NCI-H524 treated with DMSO at 0.1 percent for 48 hours (cell line): ENCODE measurements around the gene LCE2C.
"Not testable (repeated sequence)": the region's sequence is repeated elsewhere in the genome, so short reads cannot be mapped to it uniquely, and the experiment has no call there.

ENCODE experiments used
- DNase-seq: peaks from one replicate; lab custom pipeline; 2025; lab: John Stamatoyannopoulos, UW

Gene LCE2C, protein sequence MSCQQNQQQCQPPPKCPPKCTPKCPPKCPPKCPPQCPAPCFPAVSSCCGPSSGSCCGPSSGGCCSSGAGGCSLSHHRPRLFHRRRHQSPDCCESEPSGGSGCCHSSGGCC

GRCh38 chr1:152674983-152675382, at the start of gene LCE2C:
Gene LCE2C (plus strand): TSS chr1:152675279. CDS start chr1:152676016, 737 bp downstream.
- not testable (repeated sequence) for DNase-seq

DNA sequence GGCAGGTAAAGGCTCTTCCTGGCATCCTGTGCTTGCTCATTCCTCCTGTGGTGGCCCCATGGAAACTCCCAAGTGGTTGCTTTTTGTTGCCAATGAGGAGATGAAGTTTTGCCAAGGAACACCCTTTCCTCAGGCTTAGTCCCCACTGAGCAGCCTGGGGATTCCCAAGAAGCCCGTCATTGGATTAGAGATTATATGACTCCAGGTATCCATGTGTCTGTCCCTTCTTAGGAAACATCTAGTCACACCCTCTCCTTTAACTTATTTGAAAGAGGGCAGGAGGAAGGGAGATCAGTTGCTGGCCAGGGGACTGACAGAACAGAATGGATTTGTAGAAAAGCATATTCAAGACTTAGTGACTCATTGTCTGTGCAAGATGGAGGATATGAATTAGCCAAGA, 48.3 kb upstream of the LCE2C start:
- no peak for DNase-seq

GRCh38 chr1:152630596-152630995, 44.5 kb upstream of the LCE2C start:
- DNase-seq = no peak

DNA sequence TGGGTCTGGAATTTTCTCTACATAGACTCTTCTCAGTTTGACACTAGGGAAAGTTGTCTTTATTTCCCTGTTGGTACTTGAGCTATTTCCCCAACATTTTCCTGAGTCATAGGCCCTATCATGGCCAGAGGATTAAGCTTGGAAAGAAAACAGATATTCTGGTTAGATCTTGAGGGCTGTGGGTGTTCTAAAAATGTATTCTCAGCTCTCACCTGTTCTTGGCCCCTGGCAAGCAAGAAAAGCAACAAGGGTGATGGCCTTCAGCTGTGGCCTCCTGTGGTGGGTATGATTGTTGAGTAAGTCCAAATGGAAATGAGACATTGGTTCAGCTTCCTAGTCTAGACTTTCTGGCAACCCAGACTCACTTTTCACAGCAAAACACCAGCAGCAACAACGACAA, 34.7 kb upstream of the LCE2C start:
- DNase-seq = no peak

- no peak for DNase-seq
These were observed 31.1 kb upstream of the LCE2C start for GRCh38 chr1:152643945-152644344.

GRCh38 chr1:152645146-152645545, 29.9 kb upstream of the LCE2C start:
- DNase-seq = no peak

DNA sequence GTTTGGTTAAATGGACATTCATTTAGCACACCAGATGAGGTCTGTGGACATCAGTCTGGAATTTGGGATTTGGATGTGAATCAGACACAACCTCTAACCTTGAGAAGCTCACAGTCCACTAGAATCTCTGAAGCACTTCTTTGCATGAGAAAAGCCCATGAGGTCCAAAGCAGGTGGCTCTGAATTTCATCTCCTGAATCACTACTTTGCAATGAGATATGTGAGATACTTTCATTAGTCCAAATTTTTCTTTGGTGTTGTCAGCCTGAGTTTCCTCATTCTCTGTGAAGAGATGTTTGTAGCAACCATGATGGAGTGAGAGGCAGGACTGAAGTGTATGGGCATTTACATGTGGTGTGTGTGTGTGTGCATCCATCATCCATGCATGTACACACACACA, 28.4 kb upstream of the LCE2C start:
- DNase-seq = no peak

- no peak for DNase-seq
These were observed 21.0 kb upstream of the LCE2C start for GRCh38 chr1:152654110-152654509.

- no peak for DNase-seq
These were observed 18.6 kb upstream of the LCE2C start for GRCh38 chr1:152656459-152656858.

GRCh38 chr1:152657677-152658076, 17.4 kb upstream of the LCE2C start:
- no peak for DNase-seq

GRCh38 chr1:152658649-152659048, 16.4 kb upstream of the LCE2C start:
- no peak for DNase-seq

GRCh38 chr1:152663098-152663497, 12.0 kb upstream of the LCE2C start, which contains the start of gene LCE2D:
Gene LCE2D (plus strand): TSS chr1:152663380. CDS start chr1:152664106, 726 bp downstream.
- no peak for DNase-seq

GRCh38 chr1:152666171-152666570, 8.9 kb upstream of the LCE2C start:
- not testable (repeated sequence) for DNase-seq

DNA sequence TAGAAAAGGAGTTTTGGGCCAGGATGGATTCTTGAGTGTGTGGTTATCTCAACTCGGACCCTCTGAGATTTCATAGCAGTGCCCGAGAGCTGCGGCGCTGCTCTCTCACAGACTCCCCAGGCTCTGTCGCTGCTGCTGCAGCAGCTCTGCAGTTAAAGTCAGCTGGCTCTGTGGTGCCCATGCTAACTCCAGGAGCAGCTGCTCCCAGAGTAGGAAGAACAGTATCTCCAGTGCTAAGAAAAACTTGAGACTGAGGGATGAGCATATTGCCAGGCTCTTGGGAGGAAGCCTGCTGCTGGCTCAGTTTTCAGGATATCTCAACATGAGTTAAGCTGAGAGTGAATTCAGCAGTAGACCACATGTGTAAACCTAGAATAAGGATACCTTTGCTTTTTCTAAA, 7.4 kb upstream of the LCE2C start:
- no peak for DNase-seq

- DNase-seq = no peak
These were observed 2.1 kb upstream of the LCE2C start for GRCh38 chr1:152673016-152673415.

- no peak for DNase-seq
These were observed 4.4 kb downstream of the LCE2C start for GRCh38 chr1:152679459-152679858.

- DNase-seq = no peak
These were observed 6.5 kb downstream of the LCE2C start for GRCh38 chr1:152681616-152682015.

DNA sequence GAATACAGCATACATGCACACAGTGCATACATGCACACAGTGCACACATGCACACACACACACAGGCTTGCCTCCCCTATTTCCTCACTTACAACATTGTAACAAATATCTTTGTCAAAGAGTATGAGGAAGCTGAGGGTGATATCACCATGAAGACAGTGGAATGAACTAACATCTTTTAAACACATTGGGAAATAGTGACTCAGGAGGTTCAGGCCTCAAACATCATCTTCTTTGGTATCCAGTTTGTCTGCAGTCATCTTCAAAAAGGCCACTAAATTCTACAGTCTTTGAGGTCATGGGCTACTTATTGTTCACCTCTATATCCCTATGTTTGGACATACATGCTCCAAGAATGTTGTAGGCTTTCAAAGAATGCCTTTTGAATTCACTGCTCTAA, 8.8 kb downstream of the LCE2C start:
- no peak for DNase-seq

GRCh38 chr1:152685823-152686222, 10.7 kb downstream of the LCE2C start, which contains the start of gene LCE2B:
Gene LCE2B (plus strand): TSS chr1:152686123. CDS start chr1:152686844, 721 bp downstream.
- DNase-seq = not testable (repeated sequence)

DNA sequence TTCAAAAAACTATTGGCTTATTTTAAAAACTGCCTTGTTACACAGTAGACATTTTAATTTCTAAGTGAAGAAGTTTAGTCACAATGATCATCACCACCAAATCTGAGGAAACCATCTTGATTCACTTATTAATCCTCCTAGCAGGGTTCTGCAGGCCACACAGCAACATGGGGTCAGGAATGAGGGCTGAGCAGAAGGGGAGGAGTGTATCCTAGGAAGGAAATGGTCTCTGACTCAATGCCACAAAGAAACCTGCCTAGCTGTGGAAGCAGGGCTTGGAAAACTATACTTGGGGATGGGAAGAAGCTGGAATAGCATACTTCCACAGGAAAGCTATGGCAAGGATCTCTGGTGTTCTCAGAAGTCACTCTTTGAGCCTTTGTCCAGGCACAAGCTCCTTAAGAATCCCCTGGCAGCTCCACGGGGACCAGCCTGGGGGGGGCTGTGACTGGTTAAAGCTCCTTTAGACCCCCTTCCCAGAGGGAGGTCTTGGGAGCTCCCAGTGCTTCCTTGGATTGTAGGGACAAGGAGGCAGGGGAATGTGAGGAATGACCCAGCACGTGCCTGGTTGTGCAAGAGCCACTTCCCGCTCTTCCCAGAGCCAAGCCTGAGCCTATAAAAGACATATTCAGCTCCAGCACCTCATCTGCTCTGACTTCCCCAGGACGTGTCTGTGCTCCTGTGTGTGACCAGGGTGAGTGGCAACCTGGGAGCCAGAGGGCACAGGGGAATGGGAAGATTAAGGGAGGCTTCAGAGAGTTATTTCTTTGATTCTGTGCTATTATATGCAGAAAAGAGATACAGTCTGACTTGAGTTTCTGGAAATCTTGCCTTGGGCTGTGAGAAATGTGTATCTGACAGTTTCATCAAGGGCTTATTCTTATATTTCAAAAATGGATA, 22.9 kb downstream of the LCE2C start, which contains the start of gene LCE2A:
LCE2A (plus strand) TSS at position 645 of the 900 bp plus-strand sequence. CDS start 557 bp downstream, outside the sequence.
- no peak for DNase-seq

- DNase-seq = no peak
These were observed 24.7 kb downstream of the LCE2C start for GRCh38 chr1:152699746-152700145.

GRCh38 chr1:152707860-152708259, 32.8 kb downstream of the LCE2C start, which contains the start of gene LCE4A:
Gene LCE4A (plus strand): TSS chr1:152708160. CDS start chr1:152709076, 916 bp downstream.
- no peak for DNase-seq

- DNase-seq = no peak
These were observed 43.2 kb downstream of the LCE2C start for GRCh38 chr1:152718238-152718637.
